Stimulated activated CD8-positive, alpha-beta memory T cell treated with anti-CD3 and anti-CD28 coated beads, Interleukin-12 subunit alpha, Interleukin-12 subunit beta, amount 100 ng/mL, for 1 hour (primary cell): ENCODE results near the gene IL21R.

Source experiments
- DNase-seq: peaks from one replicate; pipeline ENCODE4 v3.0.0-alpha.2; 2020; ENCODE audit warnings: low read depth

The IL21R gene

GRCh38 chr16:27489421-27489820 is 87.4 kb downstream of the IL21R start:
- DNase-seq, result no peak

DNA sequence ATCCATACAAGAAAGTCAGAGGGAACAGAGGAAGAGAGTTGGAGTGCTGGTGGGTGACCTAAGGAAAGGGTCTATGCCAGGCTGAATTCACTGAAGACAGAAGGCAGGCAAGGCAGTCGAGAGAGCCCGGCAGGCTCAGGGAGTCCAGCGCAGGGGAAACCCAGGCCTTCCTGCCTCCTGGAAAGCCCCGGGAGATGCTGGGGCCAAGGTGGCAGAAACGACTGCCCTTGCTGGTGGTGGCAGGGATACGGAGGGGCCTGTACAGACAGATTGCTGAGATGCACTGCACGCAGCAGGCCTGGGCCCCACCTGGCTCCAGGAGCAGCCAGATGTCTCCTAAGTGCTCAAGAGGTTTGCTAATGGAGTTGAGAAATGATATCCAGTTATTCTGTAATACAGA is 87.9 kb downstream of the IL21R start:
- DNase-seq, result no peak

DNA sequence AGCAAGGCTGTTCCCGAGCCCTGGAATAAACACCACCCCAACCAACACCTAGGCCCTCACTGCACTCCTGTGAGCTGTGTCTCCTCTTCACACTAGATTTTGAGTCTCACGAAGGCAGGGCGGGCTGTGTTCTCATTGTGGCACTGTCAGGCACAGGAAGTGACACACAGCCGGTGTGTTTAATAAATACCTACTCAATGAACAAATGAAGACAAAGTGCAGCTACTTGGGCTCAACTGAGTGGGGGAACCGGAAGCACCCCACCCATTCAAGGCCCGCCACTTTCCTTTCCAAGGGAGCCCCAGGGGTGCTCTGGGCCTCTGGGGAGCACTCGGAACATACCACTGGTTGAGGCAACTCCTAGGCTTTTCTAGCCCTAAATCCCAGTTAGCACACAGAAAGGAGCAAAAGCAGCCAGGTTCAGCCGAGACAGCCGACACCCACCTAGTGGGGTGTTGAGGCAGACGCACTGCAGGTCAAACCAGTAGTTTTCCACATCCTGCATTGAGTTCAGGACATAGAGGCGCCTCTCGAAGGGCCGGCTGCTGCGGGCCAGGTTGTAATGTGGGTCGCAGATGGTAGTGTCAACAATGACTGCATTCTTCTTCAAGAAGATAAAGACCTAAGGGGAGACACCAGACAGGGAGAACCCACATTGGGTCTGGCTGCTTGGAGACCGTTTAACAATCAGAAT is 90.1 kb downstream of the IL21R start:
- no peak for DNase-seq

DNA sequence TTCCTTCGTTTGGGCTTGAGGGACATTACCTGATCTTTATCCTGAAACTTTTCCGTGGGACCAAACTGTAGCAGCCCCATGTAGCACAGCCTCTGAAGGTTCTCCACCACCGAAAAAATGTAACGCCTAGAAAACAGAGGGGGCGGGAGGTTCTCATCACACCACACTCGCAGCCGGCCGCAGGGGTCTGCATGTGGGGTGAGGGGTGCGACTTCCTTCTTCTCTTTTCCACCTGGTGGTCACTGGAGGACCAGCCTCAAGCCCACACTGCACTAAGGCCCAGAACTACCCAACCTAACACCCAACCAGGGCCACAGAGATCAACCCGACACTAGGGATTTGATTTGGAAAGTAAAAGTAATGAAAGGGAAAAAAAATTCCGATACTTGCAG is 90.6 kb downstream of the IL21R start:
- DNase-seq, result no peak

- no peak for DNase-seq
These were observed 93.2 kb downstream of the IL21R start for GRCh38 chr16:27495191-27495590.

GRCh38 chr16:27498031-27498825 is 96.3 kb downstream of the IL21R start:
- no peak for DNase-seq

DNA sequence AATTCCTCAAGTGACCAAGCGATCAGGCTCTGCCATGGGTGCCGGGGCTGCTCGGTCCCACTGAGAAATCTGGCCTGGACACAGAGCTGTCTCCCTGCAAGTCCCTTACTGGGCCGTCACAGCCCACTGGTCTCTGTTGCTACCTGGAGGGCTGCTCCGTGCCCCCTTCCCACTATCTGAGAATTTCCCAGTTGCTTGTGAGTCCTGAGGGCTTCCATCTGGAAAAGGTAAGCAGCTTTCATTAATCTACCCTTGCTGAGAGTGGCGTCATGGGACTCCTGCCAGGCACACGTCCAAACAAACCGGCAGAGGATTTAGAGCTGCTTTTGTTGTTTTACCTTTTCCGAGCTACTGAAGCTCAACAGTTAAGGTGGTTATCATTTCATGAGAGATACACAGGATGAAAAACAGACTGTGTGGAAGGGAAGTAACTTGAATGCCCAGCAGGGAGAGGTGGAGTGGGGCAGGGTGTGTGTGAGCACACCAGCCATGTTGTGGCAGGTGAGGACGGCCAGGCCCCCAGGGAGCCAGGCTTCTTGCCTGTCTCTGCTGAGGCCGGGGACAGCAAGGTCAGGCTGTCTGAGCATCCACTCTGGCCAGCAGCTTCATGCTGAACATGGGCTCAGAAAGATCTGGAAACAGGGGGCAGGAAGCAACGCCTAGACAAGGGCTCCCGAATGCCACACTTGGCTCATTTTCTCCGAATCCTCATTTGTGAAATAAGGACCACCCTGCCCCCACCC is 97.1 kb downstream of the IL21R start:
- no peak for DNase-seq

DNA sequence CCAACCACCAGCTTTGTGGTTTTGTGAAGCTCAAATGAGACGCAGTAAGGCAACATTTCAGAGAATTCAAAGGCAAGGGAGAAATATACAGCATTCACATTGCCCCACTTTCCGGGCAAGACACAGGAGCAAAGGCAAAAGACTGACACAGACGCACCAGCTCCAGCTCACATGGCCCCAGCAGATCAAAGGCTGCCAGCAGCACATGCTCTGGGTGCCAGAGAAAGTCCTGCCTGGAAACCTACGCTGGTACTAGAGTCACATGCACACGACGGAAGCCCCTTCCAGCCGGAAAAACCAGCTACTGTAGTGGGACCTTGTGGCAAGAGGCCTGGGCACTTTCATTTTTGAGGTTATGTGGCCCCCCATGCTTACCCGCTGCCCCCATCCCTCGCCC is 97.7 kb downstream of the IL21R start:
- DNase-seq, result no peak

GRCh38 chr16:27500801-27501200 is 98.8 kb downstream of the IL21R start:
- DNase-seq, result no peak
